GM23338 (cell line): ENCODE data around the gene IL5RA. TPM values are rescaled to one million over a fixed set of nuclear protein-coding genes. Genes with fewer than 3 reads are reported as not detected.

Experiments used
- ATAC-seq: fragments of 200-7000 bp; cut with Tn5 transposase; 3 replicates; pipeline ENCODE4 v1.9.1; 2020
- DNase-seq: peaks from one replicate; pipeline ENCODE4 v3.0.0-alpha.2; 2015; ENCODE audit warnings: low spot score
- H2AFZ ChIP-seq: fragments of 200-600 bp; sonication (generic); 2 replicates; pipeline ENCODE4 v1.8.0; 2016; ENCODE audit warnings: antibody characterized with exemption, mild to moderate bottlenecking, moderate library complexity
- H3F3A ChIP-seq: fragments of 200-600 bp; sonication (generic); replicated peaks from 2 replicates; pipeline ENCODE4 v1.8.0; 2017; ENCODE audit warnings: antibody characterized with exemption, mixed run types, low read depth
- H3K27ac ChIP-seq: fragments of 200-600 bp; sonication (generic); 2 replicates; pipeline ENCODE4 v1.6.1; 2016; ENCODE audit warnings: low read depth
- H3K27me3 ChIP-seq: fragments of 200-600 bp; sonication (generic); 2 replicates; pipeline ENCODE4 v1.8.0; 2016; ENCODE audit warnings: mild to moderate bottlenecking, mixed run types, moderate library complexity; ENCODE audit not compliant: insufficient read depth
- H3K36me3 ChIP-seq: fragments of 200-600 bp; sonication (generic); 2 replicates; pipeline ENCODE4 v1.8.0; 2016; ENCODE audit warnings: mild to moderate bottlenecking; ENCODE audit not compliant: insufficient read depth
- H3K4me1 ChIP-seq: fragments of 200-600 bp; sonication (generic); 2 replicates; pipeline ENCODE4 v1.8.0; 2016; ENCODE audit warnings: mild to moderate bottlenecking, moderate library complexity; ENCODE audit not compliant: insufficient read depth
- H3K4me2 ChIP-seq: fragments of 200-600 bp; sonication (generic); 2 replicates; pipeline ENCODE4 v1.7.1; 2017; ENCODE audit warnings: mixed run types
- H3K4me3 ChIP-seq: fragments of 200-600 bp; sonication (generic); 2 replicates; pipeline ENCODE4 v1.6.1; 2016; ENCODE audit warnings: mixed run types
- H3K79me2 ChIP-seq: fragments of 200-600 bp; sonication (generic); replicated peaks from 2 replicates; pipeline ENCODE4 v1.8.0; 2017; ENCODE audit warnings: mild to moderate bottlenecking; ENCODE audit not compliant: insufficient read depth
- H3K9me2 ChIP-seq: fragments of 200-600 bp; sonication (generic); 2 replicates; pipeline ENCODE4 v1.8.0; 2017; ENCODE audit not compliant: insufficient read depth
- H4K20me1 ChIP-seq: fragments of 200-600 bp; sonication (generic); replicated peaks from 2 replicates; pipeline ENCODE4 v1.8.0; 2017; ENCODE audit warnings: mild to moderate bottlenecking; ENCODE audit not compliant: insufficient read depth
- H3K27ac Mint-ChIP-seq: 2 replicates; pipeline ENCODE4 v1.8.0; 2020; ENCODE audit warnings: inconsistent platforms, mild to moderate bottlenecking, moderate library complexity, mixed read lengths
- H3K27me3 Mint-ChIP-seq: 3 replicates; pipeline ENCODE4 v1.8.0; 2022; ENCODE audit warnings: low read depth, mild to moderate bottlenecking, moderate library complexity, mixed read lengths, inconsistent platforms; ENCODE audit not compliant: insufficient read depth, poor library complexity
- H3K36me3 Mint-ChIP-seq: 3 replicates; pipeline ENCODE4 v1.8.0; 2021; ENCODE audit warnings: low read depth, mild to moderate bottlenecking, inconsistent platforms, moderate library complexity, mixed read lengths
- H3K4me1 Mint-ChIP-seq: 3 replicates; pipeline ENCODE4 v1.8.0; 2020; ENCODE audit warnings: mild to moderate bottlenecking, inconsistent platforms, mixed read lengths
- H3K4me3 Mint-ChIP-seq: 3 replicates; pipeline ENCODE4 v1.8.0; 2021; ENCODE audit warnings: moderate library complexity, mild to moderate bottlenecking, inconsistent platforms, mixed read lengths
- H3K9me3 Mint-ChIP-seq: 3 replicates; pipeline ENCODE4 v1.8.0; 2020; ENCODE audit warnings: moderate library complexity, mild to moderate bottlenecking, inconsistent platforms, mixed read lengths
- CREB1 ChIP-seq: fragments of 250-450 bp; sonication (Bioruptor Pico); IDR thresholded peaks from 2 replicates; pipeline ENCODE4 v1.5.0; 2020; ENCODE audit warnings: low read depth, mild to moderate bottlenecking, moderate library complexity
- CTCF ChIP-seq, 2 experiments: fragments of 200-600 bp in 1 of 2; sonication (generic) in 1 of 2; conservative IDR thresholded peaks; 2 replicates each; pipeline versions ENCODE4 v1.5.1 to v1.6.1; 2016 to 2017; ENCODE audit warnings: antibody characterized with exemption in 2 of 2, low read depth in 2 of 2, mild to moderate bottlenecking in 2 of 2, moderate library complexity in 1 of 2
- EZH2 ChIP-seq: fragments of 200-600 bp; sonication (generic); IDR thresholded peaks from one replicate; pipeline ENCODE4 v1.8.0; 2017; ENCODE audit warnings: antibody characterized with exemption, mild to moderate bottlenecking, low read depth; ENCODE audit not compliant: unreplicated experiment
- EZH2phosphoT487 ChIP-seq: fragments of 200-600 bp; sonication (generic); IDR thresholded peaks from one replicate; pipeline ENCODE4 v1.8.1; 2018; ENCODE audit warnings: antibody characterized with exemption; ENCODE audit not compliant: unreplicated experiment
- JUNB ChIP-seq: IDR thresholded peaks from one replicate; pipeline ENCODE4 v1.6.1; 2016; ENCODE audit warnings: antibody characterized with exemption; ENCODE audit not compliant: unreplicated experiment
- NANOG ChIP-seq: IDR thresholded peaks from 2 replicates; pipeline ENCODE4 v1.6.1; 2016; ENCODE audit warnings: antibody characterized with exemption, borderline replicate concordance
- POLR2AphosphoS5 ChIP-seq: IDR thresholded peaks from 2 replicates; pipeline ENCODE4 v1.6.1; 2016; ENCODE audit warnings: antibody characterized with exemption, low read depth
- REST ChIP-seq: IDR thresholded peaks from one replicate; pipeline ENCODE4 v1.6.1; 2018; ENCODE audit warnings: antibody characterized with exemption; ENCODE audit not compliant: unreplicated experiment
- STAT1 ChIP-seq: IDR thresholded peaks from one replicate; pipeline ENCODE4 v1.6.1; 2016; ENCODE audit warnings: antibody characterized with exemption; ENCODE audit not compliant: unreplicated experiment
- ZNF114 ChIP-seq: fragments of 250-450 bp; sonication (Bioruptor Pico); IDR thresholded peaks from 2 replicates; pipeline ENCODE4 v1.5.0; 2020; ENCODE audit warnings: mild to moderate bottlenecking, moderate library complexity
- ZNF331 ChIP-seq: fragments of 250-450 bp; sonication (Bioruptor Pico); IDR thresholded peaks from 2 replicates; pipeline ENCODE4 v1.5.0; 2020; ENCODE audit warnings: low read depth, mild to moderate bottlenecking, moderate library complexity
- polyA plus RNA-seq: library from polyadenylated mRNA; unstranded; fragments of >200 nt; fragmentation: Nextera tagmentation; extraction: Ambion mirVana; gene quantifications from 2 replicates; pipeline ENCODE4 v1.2.1, GENCODE V29; 2016
- total RNA-seq: library from RNA; depleted of rRNA; stranded (reverse); fragments of >200 nt; shearing (Covaris generic); gene quantifications from 2 replicates; pipeline ENCODE4 v1.2.3, GENCODE V29; 2014
- TF ChIP-seq, protein P1 (sequence below): fragments of 250-450 bp; sonication (Bioruptor Pico); IDR thresholded peaks from 2 replicates; pipeline ENCODE4 v1.5.0; 2020; ENCODE audit warnings: mild to moderate bottlenecking, moderate library complexity
- TF ChIP-seq, protein P2 (sequence below): IDR thresholded peaks from 2 replicates; pipeline ENCODE4 v1.6.1; 2016; ENCODE audit warnings: antibody characterized with exemption

The IL5RA gene
- total and polyA plus RNA-seq, 2 experiments from 2014 or later = 0.31 TPM; not detected in 1

- TF ChIP-seq JUNB (no peak), CREB1 (CRISPR knock-in tag) (no peak), POLR2AphosphoS5 (no peak), ZNF331 (no peak), STAT1 (no peak), ZNF114 (no peak), NANOG (no peak), EZH2phosphoT487 (no peak), EZH2 (no peak), REST (no peak), CTCF (conservative IDR thresholded peaks at IDR 0.05; ENCODE audit: low read depth in 2 of 2) (no peak)
- TF ChIP-seq, protein P1, sequence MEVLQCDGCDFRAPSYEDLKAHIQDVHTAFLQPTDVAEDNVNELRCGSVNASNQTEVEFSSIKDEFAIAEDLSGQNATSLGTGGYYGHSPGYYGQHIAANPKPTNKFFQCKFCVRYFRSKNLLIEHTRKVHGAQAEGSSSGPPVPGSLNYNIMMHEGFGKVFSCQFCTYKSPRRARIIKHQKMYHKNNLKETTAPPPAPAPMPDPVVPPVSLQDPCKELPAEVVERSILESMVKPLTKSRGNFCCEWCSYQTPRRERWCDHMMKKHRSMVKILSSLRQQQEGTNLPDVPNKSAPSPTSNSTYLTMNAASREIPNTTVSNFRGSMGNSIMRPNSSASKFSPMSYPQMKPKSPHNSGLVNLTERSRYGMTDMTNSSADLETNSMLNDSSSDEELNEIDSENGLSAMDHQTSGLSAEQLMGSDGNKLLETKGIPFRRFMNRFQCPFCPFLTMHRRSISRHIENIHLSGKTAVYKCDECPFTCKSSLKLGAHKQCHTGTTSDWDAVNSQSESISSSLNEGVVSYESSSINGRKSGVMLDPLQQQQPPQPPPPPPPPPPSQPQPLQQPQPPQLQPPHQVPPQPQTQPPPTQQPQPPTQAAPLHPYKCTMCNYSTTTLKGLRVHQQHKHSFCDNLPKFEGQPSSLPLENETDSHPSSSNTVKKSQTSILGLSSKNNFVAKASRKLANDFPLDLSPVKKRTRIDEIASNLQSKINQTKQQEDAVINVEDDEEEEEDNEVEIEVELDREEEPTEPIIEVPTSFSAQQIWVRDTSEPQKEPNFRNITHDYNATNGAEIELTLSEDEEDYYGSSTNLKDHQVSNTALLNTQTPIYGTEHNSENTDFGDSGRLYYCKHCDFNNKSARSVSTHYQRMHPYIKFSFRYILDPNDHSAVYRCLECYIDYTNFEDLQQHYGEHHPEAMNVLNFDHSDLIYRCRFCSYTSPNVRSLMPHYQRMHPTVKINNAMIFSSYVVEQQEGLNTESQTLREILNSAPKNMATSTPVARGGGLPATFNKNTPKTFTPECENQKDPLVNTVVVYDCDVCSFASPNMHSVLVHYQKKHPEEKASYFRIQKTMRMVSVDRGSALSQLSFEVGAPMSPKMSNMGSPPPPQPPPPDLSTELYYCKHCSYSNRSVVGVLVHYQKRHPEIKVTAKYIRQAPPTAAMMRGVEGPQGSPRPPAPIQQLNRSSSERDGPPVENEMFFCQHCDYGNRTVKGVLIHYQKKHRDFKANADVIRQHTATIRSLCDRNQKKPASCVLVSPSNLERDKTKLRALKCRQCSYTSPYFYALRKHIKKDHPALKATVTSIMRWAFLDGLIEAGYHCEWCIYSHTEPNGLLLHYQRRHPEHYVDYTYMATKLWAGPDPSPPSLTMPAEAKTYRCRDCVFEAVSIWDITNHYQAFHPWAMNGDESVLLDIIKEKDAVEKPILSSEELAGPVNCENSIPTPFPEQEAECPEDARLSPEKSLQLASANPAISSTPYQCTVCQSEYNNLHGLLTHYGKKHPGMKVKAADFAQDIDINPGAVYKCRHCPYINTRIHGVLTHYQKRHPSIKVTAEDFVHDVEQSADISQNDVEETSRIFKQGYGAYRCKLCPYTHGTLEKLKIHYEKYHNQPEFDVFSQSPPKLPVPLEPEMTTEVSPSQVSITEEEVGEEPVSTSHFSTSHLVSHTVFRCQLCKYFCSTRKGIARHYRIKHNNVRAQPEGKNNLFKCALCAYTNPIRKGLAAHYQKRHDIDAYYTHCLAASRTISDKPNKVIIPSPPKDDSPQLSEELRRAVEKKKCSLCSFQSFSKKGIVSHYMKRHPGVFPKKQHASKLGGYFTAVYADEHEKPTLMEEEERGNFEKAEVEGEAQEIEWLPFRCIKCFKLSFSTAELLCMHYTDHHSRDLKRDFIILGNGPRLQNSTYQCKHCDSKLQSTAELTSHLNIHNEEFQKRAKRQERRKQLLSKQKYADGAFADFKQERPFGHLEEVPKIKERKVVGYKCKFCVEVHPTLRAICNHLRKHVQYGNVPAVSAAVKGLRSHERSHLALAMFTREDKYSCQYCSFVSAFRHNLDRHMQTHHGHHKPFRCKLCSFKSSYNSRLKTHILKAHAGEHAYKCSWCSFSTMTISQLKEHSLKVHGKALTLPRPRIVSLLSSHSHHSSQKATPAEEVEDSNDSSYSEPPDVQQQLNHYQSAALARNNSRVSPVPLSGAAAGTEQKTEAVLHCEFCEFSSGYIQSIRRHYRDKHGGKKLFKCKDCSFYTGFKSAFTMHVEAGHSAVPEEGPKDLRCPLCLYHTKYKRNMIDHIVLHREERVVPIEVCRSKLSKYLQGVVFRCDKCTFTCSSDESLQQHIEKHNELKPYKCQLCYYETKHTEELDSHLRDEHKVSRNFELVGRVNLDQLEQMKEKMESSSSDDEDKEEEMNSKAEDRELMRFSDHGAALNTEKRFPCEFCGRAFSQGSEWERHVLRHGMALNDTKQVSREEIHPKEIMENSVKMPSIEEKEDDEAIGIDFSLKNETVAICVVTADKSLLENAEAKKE (CRISPR knock-in tag) = no peak
- TF ChIP-seq, protein P2, sequence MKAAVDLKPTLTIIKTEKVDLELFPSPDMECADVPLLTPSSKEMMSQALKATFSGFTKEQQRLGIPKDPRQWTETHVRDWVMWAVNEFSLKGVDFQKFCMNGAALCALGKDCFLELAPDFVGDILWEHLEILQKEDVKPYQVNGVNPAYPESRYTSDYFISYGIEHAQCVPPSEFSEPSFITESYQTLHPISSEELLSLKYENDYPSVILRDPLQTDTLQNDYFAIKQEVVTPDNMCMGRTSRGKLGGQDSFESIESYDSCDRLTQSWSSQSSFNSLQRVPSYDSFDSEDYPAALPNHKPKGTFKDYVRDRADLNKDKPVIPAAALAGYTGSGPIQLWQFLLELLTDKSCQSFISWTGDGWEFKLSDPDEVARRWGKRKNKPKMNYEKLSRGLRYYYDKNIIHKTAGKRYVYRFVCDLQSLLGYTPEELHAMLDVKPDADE = no peak
- Histone ChIP-seq H3K9me2 (0 out of 2 replicates have a peak, but pooled peaks cover 3% of the 10 kb centered on the region), H3K4me2 (no peak overlapping the region), H2AFZ (0 out of 2 replicates have a peak overlapping the region, but pooled peaks have one; percentile 18), H4K20me1 (no peaks in the 10 kb centered on the region), H3K4me1 (peaks cover 9% of the 10 kb centered on the region), H3K36me3 (no peaks in the 10 kb centered on the region), H3F3A (no peaks in the 10 kb centered on the region), H3K4me3 (no peak overlapping the region), H3K27ac (no peak overlapping the region), H3K27me3 (no peaks in the 10 kb centered on the region), H3K79me2 (no peaks in the 10 kb centered on the region)
- H3K4me3 Mint-ChIP-seq = no peak overlapping the region
- H3K9me3 Mint-ChIP-seq = peaks cover 98% of the 10 kb centered on the region
- H3K4me1 Mint-ChIP-seq = no peaks in the 10 kb centered on the region
- DNase-seq (no peak), ATAC-seq (no peak)
- H3K27ac Mint-ChIP-seq = no peak overlapping the region
- H3K36me3 Mint-ChIP-seq = peaks cover 41% of the 10 kb centered on the region
- no peaks in the 10 kb centered on the region for H3K27me3 Mint-ChIP-seq
Measured at GRCh38 chr3:3087279-3087678, 22.9 kb downstream of the IL5RA start.
